Activated CD4-positive, alpha-beta T cell treated with anti-CD3 and anti-CD28 coated beads, Interleukin-2, amount 50 U/mL, for 24 hours (primary cell): ENCODE data around the gene POGZ.
"Not testable (repeated sequence)": the region's sequence is repeated elsewhere in the genome, so short reads cannot be mapped to it uniquely, and the experiment has no call there.

Source experiments
- DNase-seq, 2 donors: peaks; one replicate each; pipeline ENCODE4 v3.0.0-alpha.2; 2020; ENCODE audit warnings: low read depth in 1 of 2, low spot score in 1 of 2

POGZ gene

DNA sequence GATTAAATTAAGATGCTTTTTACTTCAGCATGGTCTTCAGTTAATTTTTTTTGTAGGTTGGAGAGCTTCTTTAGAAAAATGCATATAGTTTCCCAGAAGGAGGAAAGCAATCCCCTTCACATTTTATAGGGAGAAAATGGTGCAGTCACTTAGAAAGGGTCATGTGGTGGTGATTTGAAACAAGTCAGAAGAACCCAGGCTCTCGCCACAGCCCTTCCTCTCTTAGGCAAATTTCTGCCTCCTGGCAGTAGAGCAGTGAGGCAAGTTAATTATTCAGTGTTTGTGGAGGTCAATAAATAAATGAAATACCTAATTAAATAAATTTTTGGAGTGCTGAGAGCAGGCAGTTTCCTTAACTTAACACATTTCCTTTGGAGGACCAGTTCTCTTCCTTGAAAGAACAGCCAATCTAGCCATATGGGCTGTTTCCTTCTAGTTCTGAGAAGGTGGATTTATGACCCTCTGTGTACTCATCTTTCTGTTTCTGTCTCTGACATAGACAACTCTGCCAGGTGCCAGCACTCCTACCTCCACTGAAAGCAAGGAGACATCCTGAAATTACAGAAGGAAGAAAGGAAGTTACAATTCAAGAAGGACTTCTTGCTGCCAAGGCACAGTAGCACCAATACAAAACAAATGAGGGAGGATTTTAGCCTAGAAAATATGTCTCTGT is 19.0 kb upstream of the POGZ start:
- no peak for DNase-seq

DNA sequence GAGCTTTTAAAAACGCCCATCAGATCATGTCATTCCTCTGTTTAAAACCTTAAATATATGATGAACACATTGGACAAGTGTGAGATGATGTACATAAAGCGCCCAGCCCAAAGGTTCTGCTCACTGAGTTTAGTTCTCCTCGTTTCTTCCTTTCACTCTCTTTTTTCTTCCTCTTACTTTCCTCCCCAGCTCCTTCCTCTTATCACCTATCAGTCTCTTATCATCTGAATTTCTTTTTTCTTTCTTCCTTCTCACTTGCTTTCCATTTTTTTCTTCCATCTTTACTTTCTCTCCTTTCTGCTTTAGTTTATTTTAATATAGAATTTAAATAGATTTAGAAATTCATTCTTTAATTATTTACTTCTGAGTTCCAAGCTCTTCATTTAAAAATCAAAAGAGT is 17.8 kb upstream of the POGZ start:
- no peak for DNase-seq

DNA sequence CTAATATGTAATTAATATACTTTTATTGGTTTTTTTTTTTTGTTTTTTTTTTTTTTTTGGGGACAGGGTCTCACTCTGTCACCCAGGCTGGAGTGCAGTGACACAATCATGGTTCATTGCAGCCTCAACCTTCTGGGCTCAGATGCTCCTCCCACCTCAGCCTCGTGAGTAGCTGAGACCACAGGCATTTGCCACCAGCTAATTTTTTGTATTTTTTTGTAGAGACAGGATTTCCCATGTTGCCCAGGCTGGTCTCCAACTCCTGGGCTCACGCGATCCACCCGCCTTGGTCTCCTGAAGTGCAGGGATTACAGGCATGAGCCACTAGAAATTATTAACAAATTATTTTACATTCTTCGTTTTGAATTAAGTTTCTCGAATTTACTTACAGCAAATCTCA is 16.8 kb upstream of the POGZ start:
- no peak for DNase-seq

DNA sequence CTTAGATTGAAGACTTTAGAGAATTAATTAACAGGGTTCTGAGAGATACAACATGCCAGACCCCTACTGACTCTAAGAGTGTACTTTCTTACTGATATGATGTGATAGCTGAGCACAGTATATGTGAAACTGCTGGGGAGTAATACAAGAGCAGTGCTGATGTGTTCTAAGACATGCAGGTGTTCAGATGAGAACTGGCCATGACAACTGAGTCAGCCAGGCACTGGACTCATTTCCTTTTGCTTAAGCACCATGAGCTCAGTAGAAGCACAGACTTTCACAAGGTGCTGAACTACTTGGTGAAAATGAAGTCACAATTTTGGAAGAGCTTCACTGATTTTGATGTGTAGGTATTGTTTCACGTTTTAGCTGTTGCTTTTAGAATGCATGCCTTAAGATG is 15.9 kb upstream of the POGZ start:
- DNase-seq: no peak

DNA sequence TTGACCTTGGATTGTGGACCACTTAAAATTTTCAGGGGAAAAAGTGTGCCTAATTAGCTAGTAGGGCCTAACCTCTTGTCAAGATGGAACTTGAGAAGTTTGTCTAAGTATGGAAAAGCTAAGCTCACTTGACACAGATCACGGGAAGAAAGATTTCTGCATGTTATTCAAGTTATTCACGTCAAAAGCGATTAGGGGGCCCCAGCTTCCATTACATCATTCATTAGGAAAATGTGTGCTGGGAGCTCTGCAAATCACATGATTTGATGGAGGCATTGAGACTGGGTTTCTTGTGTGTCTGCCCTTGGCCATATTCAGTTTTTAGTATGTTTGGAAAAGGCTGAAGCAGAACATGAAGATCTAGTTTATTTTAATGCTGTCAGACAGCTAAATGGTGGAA is 15.5 kb upstream of the POGZ start:
- no peak for DNase-seq

DNA sequence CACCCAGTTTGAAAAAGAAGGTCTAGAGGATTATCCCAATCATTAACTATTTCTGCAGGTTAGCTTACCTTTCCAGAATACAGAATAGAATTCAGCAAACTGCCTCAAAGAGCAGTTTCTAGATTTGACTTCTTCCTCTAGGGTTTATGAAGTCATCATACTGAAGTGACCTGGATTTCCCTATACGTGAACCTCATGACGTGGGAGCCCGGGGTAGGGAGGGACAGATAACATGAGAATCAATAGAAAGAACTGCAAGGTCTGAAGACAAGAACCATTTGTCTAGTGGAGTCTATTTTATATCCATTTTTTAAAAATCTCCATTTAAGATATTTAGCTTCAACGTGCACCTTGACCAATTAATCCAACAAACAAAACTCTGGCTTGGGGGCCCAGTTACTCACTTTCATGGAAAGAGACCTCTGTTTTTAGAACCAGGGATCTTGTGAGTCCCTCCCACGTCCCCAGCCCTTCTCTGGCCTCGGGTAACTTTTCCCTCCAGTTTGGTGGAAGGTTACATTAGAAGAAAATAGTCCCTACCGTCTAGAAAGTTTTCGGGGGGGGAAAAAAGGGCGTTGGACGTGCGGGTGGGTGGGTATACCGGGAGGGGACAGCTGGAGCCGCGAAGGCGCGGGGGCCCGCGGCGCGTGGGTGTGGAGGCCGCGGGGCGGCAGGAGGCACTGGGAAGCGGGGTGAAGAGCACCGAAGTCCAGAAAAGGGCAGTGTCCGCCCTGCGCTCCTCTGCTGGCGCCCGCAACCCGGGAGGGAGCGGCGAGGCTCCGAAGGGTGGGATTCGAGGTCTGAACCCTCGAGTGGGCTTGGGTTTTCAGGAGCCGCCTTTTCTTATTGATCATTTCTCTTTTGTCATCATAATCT is 13.8 kb upstream of the POGZ start:
- DNase-seq: peak in 1 of 2 donors; percentile 21

DNA sequence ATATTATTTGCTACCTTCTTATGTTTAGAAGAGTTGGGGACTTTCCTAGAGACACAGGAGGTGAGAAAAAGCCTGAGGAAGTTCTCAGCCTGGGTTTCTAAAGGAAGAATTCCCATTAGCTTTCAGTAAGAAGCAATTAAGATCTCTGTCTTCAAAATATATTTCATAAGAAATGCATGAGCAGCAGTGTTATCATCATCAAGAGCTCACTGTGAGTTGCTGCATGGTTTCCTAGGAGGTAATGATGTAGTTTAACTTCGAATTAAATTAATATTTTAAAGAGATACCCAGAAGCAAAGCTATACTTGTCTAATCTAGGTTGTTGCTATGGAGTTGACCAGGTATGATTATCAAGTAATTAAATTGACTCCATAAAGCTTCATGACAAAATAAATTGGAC is 5.7 kb upstream of the POGZ start:
- DNase-seq: no peak

DNA sequence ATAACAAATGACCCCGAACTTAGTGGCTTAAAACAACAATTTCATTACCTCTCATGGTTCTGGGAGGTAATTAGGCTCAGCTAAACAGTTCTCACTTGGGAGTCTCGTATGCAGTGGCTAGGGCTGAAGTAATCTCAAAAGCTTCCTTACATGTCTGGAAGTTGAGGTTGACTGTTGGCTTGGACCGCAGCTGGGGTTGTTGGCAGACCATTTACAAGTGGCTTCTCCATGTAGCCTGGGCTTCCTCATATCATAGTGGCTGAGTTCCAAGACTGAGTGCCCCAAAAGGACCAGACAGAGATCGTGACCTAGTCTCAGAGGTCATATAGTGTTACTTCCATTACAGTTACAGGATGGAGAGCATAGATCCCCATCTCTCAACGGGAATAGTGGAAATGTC is 2.4 kb upstream of the POGZ start:
- no peak for DNase-seq

DNA sequence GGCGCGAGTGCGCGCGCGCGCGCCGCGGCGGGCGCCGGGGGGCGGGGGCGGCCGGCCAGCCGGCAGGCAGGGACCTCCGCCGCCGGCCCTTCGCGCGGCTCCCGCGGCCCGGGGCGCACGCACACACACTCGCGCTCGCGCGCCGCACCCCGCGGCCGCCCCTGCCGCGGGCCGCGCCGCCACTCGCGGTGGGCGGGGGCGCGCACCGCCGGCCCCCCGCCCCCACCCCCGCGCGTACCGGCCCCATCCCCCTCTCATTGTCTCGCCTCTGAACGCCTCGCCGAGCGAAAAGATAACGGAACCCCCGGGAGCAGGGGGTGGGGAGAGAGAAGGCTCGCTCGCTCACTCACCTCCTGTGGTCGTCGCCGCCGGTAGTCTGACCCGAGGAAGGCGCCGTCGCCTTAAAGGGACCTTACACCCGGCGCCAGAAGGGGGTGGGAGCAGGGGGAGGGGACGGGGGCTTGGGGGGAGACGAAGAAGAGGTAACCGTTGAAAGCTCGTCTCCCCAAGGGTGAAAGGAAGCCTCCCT is 428 bp downstream of the POGZ start:
- DNase-seq: peak; percentile 30 to 37

DNA sequence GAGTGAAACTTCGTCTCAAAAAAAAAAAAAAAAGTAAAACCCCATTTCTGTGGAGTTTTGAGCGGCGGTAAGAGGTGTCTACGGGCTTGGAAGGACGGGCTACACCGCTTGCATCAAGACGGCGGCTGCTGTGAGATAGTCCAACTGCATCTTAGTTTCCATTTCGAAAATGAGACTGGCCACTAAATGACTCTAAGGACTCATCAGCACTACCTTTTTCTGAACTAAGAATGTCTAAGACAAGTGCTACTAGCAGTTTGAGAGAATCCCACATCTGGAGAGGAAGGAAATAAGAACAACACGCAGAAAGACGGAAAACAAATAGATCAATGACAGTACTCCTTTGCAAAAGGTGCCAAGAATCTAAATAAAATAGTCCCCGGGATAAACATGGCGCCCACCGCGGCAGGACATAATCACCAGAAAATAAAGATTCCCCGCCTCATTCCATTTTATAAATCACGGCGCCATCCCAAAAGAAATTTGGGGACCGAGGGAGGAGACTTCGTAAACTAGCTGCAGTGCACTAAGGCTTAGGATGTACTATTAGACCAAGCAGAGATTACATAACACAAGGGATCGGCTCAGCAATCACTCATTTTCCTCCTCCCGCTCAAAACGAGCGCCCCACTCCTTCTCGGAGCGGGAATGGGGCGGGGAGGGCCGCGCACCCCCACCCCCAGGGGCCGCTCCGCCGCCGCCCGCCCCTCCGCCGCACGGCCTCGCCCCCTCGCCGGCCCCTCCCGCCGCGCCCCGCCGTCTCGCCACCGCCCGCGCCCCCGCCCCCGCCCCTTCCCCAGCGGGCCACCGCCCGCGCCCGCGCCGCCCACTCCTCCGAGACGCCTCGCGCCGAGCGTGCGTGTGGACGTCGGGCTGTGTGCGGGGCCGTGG is 1.1 kb downstream of the POGZ start:
- peak; percentile 17 to 18 for DNase-seq

DNA sequence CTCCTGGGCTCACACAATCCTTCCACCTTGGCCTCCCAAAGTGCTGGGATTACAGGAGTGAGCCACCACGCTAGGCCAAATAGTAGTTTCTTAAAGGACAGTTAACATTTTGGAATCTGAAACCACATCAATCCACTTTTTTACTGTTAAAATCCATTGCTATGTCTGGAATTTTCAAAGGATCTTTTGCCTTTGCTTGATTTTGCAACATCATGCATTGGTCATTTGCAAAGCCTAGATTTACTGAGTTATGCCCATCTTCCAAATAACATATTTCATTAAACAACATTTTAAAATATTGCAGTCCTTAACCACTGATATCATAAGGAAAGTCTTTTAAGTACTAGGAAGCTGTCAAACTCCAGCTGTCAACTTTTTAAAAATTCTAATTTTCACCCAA is 3.3 kb downstream of the POGZ start:
- no peak for DNase-seq

DNA sequence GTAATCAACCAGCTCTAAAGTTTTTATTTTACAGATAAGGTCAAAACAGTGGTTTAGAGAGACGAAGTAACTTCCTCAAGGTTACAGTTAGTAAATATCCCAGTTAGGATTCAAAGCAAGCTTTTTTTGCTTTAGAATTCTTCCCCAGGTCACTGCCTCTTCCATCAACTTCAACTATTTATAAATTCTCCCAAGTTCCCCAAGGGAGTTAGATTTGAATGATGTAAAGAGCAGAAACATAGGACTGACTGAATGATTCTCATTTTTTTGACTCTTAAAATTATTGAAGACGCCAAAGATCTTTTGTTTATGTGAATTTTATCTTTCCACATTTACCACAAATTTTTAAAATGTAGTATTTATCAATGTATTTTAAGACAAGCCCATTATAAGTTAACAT is 4.1 kb downstream of the POGZ start:
- no peak for DNase-seq

DNA sequence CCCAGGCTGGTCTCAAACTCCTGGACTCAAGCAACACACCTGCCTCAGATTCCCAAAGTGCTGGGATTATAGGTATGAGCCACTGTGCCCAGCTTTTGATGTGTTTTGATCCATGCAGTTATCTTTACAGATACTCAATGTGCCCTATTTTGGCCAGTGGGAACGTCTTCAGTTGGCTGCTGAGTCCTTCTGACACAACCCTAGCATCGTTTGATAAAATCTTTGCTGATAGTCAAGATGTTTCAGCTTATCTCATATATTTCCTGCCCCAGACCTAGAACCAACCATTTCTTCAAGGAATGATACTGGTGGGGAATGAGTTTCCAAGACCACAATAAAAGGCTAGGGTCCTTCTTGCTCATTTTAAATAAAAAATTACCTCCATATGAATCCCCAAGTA is 11.6 kb downstream of the POGZ start:
- no peak for DNase-seq

DNA sequence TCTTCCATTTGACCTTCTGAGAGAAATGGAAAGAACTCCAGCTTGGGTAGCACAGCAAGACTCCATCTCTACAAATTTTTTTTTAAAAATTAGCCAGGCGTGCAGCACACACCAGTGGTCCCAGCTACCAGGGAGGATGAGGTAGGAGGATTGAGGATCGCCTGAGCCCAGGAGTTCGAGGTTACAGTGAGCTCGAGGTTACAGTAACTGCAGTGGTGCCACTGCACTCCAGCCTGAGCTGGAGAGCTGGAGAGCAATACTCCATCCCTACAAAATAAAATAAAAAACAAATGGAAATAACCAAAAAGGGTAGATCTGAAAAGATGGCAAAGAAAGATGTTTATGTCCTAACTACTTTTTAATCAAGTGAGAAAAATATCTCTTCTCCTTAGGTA is 14.5 kb downstream of the POGZ start:
- no peak for DNase-seq

DNA sequence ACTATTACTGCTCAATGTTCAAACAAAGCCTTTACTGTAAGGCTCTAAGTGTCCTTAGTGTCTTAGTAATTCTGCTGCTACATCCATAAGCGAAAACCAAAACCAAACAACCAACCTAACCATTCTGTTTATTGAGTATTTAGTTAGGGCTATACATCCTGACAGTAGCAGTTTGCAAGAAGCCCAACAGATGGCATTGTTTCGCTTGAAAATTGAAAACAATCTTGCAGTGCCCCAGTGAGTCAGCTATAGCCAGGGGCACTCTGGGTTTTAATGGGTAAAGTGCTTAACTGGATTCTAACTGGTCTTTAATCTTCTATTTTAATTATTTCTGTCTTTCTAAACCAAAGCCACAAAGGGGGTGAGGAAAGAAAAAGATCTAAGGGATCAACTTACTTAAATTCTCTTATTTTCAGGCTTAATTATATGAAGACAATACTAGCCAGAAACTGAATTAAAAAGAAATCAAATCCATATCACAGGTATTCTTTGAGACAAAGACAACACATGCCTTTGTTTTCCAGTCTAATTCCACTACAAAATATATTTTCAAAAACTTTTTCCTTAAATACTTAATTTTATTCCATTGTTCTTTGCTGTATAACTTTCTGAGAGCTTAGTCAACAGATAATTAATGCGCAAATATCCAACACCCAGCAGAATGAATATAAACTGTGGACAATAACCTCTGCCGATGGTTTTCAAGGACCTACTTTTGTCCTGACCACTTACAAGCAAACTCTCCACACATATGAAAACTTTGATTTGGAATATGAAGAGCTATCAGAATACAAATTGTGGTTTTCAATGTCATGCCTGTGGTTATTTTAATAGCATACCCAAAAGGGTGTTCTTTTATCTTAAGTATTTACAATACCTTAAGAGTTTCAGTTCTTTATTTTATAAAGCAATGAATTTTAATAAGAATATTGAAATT is 15.2 kb downstream of the POGZ start:
- peak; percentile 3 to 61 for DNase-seq

DNA sequence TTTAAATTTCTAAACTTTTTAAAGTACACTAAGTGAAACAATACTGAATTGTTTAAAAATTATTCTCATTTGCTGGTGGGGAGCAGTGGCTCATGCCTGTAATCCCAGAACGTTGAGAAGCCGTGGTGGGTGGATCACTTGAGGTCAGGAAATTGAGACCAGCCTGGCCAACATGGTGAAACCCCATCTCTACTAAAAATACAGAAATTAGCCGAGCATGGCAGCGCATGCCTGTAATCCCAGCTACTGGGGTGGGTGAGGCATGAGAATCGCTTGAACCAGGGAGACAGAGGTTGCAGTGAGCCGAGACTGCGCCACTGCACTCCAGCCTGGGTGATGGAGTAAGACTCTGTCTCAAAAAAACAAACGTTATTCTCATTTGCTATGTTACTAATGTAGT is 21.9 kb downstream of the POGZ start:
- DNase-seq: not testable (repeated sequence)

DNA sequence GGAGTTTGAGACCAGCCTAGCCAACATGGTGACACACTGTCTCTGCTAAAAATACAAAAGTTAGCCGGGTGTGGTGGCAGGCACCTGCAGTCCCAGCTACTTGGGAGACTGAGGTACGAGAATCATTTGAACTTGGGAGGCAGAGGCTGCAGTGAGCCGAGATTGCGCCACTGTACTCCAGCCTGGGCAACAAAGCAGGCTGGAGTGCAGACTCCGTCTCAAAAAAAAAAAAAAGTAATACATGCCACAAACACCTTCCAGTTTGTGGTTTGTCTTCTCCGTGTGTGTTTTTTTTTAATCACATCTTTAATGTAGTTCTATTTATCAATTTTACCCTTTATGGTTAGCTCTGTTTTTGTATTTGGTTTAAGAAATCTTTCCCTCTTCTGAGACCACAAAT is 22.3 kb downstream of the POGZ start:
- DNase-seq: no peak

DNA sequence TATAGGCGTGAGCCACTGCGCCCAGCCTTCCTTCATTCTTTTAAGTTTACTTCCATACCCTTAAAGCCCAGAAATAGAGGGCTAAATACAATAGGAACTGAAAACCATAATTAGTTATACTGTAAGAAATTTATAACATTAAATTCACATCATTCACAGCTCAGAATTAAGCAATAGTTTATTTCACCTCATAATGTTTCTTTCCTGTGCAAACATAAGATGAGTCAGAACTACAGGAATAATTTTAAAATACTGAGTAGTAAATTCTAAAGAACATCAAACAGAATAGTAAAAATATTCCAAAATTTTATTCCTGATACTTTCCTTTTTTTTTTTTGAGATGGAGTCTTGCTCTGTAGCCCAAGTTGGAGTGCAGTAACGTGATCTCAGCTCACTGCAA is 24.1 kb downstream of the POGZ start:
- DNase-seq: no peak

DNA sequence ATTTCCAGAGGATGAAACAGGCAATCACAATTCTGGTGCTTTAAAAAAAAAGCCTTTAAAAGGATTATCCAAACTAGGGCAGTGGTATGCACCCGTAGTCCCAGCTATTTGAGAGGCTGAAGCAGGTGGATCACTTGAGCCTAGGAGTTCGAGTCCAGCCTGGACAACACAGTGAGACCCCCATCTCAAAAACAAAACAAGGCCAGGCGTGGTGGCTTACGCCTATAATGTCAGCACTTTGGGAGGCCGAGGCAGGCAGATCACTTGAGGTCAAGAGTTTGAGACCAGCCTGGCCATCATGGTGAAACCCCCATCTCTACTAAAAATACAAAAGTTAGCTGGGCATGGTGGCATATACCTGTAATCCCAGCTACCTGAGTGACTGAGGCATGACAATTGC is 25.5 kb downstream of the POGZ start:
- DNase-seq: not testable (repeated sequence)

DNA sequence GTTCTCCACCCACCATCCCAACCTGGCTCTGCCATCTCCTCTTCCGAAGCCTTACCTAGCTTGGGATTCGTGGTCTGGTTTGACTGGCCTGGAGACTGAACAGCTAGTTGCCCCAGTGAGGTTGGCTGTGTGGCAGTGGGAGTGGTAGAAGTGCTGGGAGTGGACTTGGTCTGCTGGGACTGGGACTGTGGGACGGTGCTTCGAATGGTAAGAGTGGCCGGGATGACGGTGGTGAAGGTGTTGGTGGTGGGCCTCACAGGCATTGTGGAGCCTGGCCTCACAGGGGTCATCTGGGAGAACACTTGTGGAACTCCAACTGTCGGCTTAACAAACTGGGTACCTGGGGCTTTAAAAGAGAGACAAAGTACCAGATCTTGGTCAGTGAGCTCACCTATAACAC is 31.2 kb downstream of the POGZ start:
- no peak for DNase-seq
